A549 (cell line): ENCODE measurements around the gene PARP15. TPM values are rescaled to one million over a fixed set of nuclear protein-coding genes. Genes with fewer than 3 reads are reported as not detected.

ENCODE experiments used
- ATAC-seq, 2 experiments: fragments of 200-7000 bp in 1 of 2; fragments of >200 bp in 1 of 2; cut with Nextera tagmentation in 1 of 2; cut with Tn5 transposase in 1 of 2; 3 replicates each; pipeline versions ENCODE4 v1.8.0 to v1.9.1; 2018 to 2020; ENCODE audit warnings: mild to moderate bottlenecking in 1 of 2, moderate library complexity in 1 of 2
- CTCF ChIA-PET: fragments of 300-600 bp; sonication (Branson Sonifier 250); formaldehyde crosslinking; extraction: SDS; loops from one replicate; lab custom pipeline; 2021; ENCODE audit warnings: antibody characterized with exemption, inconsistent platforms; lab: Yijun Ruan, JAX
- POLR2A ChIA-PET: fragments of 350-600 bp; formaldehyde crosslinking; extraction: SDS; loops from one replicate; lab custom pipeline; 2021; ENCODE audit warnings: antibody characterized with exemption, inconsistent platforms; lab: Yijun Ruan, JAX
- DNase-seq, 2 experiments: peaks; one replicate each; pipeline versions ENCODE4 v3.0.0 to v3.0.0-alpha.2; 2011 to 2016; ENCODE audit warnings: low read depth in 1 of 2, low spot score in 1 of 2
- FAIRE-seq: peaks from 2 replicates; lab custom pipeline; 2011; peaks lifted over from hg19 to GRCh38; lab: Jason Lieb, UNC
- H3K27ac ChIP-seq, 2 experiments: fragments of >200 bp; sonication (Bioruptor Twin); formaldehyde crosslinking; 3 replicates each; pipeline ENCODE4 v1.5.1; 2016 to 2017
- H3K4me1 ChIP-seq: fragments of >200 bp; sonication (Bioruptor Twin); formaldehyde crosslinking; 3 replicates; pipeline ENCODE4 v1.6.1; 2016
- H3K4me2 ChIP-seq: fragments of >200 bp; sonication (Bioruptor Twin); formaldehyde crosslinking; 3 replicates; pipeline ENCODE4 v1.6.1; 2016
- H3K4me3 ChIP-seq: fragments of >200 bp; sonication (Bioruptor Twin); formaldehyde crosslinking; 3 replicates; pipeline ENCODE4 v1.5.1; 2016
- H3K9me3 ChIP-seq: fragments of >200 bp; sonication (Bioruptor Twin); formaldehyde crosslinking; 3 replicates; pipeline ENCODE4 v1.6.1; 2016
- ATOH8 ChIP-seq: fragments of 250-450 bp; sonication (Bioruptor Pico); IDR thresholded peaks from 2 replicates; pipeline ENCODE4 v1.5.0; 2020; ENCODE audit warnings: low read depth, mild to moderate bottlenecking, moderate library complexity
- BCL3 ChIP-seq: fragments of >200 bp; sonication (Bioruptor Twin); formaldehyde crosslinking; IDR thresholded peaks from 3 replicates; pipeline ENCODE4 v1.6.1; 2016
- BHLHE40 ChIP-seq: IDR thresholded peaks from 2 replicates; pipeline ENCODE4 v1.6.1; 2012; ENCODE audit warnings: low read depth, low read length, inconsistent platforms
- CBX2 ChIP-seq: fragments of 200-600 bp; sonication (generic); IDR thresholded peaks from 2 replicates; pipeline ENCODE4 v1.6.1; 2016; ENCODE audit warnings: low read depth, mild to moderate bottlenecking, borderline replicate concordance
- CEBPB ChIP-seq, 2 experiments: fragments of >200 bp in 1 of 2; sonication (Bioruptor Twin) in 1 of 2; formaldehyde crosslinking in 1 of 2; IDR thresholded peaks; 2 replicates each; pipeline ENCODE4 v1.6.1; 2012 to 2016
- CHD4 ChIP-seq: fragments of 200-600 bp; sonication (generic); IDR thresholded peaks from 2 replicates; pipeline ENCODE4 v1.6.1; 2016; ENCODE audit warnings: antibody characterized with exemption, mild to moderate bottlenecking, borderline replicate concordance
- CTCF ChIP-seq: fragments of >200 bp; sonication (Bioruptor Twin); formaldehyde crosslinking; IDR thresholded peaks from 3 replicates; pipeline ENCODE4 v1.5.1; 2016
- EHF ChIP-seq: fragments of 250-450 bp; sonication (Bioruptor Pico); IDR thresholded peaks from 2 replicates; pipeline ENCODE4 v1.5.0; 2020; ENCODE audit warnings: mild to moderate bottlenecking
- EHMT2 ChIP-seq: fragments of 200-600 bp; sonication (generic); IDR thresholded peaks from 2 replicates; pipeline ENCODE4 v1.6.1; 2016; ENCODE audit warnings: antibody characterized with exemption, low read depth, mild to moderate bottlenecking, moderate library complexity
- EP300 ChIP-seq, 2 experiments: fragments of >200 bp; sonication (Bioruptor Twin); formaldehyde crosslinking; IDR thresholded peaks; 2 replicates in 1 of 2; 3 replicates in 1 of 2; pipeline ENCODE4 v1.6.1; 2016 to 2017
- ESRRA ChIP-seq: fragments of 150-350 bp; IDR thresholded peaks from 2 replicates; pipeline ENCODE4 v1.6.1; 2014; ENCODE audit warnings: mild to moderate bottlenecking, low read length, borderline replicate concordance
- HDAC2 ChIP-seq: fragments of 200-600 bp; sonication (generic); IDR thresholded peaks from 2 replicates; pipeline ENCODE4 v1.6.1; 2016
- HES2 ChIP-seq: fragments of >200 bp; sonication (Bioruptor Twin); formaldehyde crosslinking; IDR thresholded peaks from 2 replicates; pipeline ENCODE4 v1.6.1; 2016
- HOXB5 ChIP-seq: fragments of 250-450 bp; sonication (Bioruptor Pico); IDR thresholded peaks from 2 replicates; pipeline ENCODE4 v1.5.0; 2020; ENCODE audit warnings: mild to moderate bottlenecking, moderate library complexity
- RCOR1 ChIP-seq: fragments of 150-350 bp; IDR thresholded peaks from 2 replicates; pipeline ENCODE4 v1.6.1; 2014; ENCODE audit warnings: antibody characterized with exemption, low read length, low read depth
- REST ChIP-seq: fragments of 200-600 bp; sonication (generic); IDR thresholded peaks from 2 replicates; pipeline ENCODE4 v1.6.1; 2016; ENCODE audit warnings: antibody characterized with exemption, mild to moderate bottlenecking, moderate library complexity
- RFX5 ChIP-seq: fragments of 450-650 bp; IDR thresholded peaks from 2 replicates; pipeline ENCODE4 v1.7.1; 2014; ENCODE audit warnings: antibody characterized with exemption, mild to moderate bottlenecking, moderate library complexity
- TFCP2L1 ChIP-seq: fragments of 250-450 bp; sonication (Bioruptor Pico); IDR thresholded peaks from 2 replicates; pipeline ENCODE4 v1.5.0; 2021; ENCODE audit warnings: mild to moderate bottlenecking
- ZC3H11A ChIP-seq: fragments of 450-650 bp; IDR thresholded peaks from 2 replicates; pipeline ENCODE4 v1.6.1; 2014; ENCODE audit warnings: antibody characterized with exemption, mild to moderate bottlenecking
- ZFP36 ChIP-seq: fragments of 450-650 bp; IDR thresholded peaks from 2 replicates; pipeline ENCODE4 v1.6.1; 2014; ENCODE audit warnings: borderline replicate concordance; ENCODE audit not compliant: partially characterized antibody
- ZSCAN20 ChIP-seq: fragments of 250-450 bp; sonication (Bioruptor Pico); IDR thresholded peaks from 2 replicates; pipeline ENCODE4 v1.8.0; 2022; ENCODE audit warnings: mild to moderate bottlenecking, moderate library complexity
- WGBS: methylation state at CpG from one replicate; pipeline ENCODE4 v1.1.6; 2017; ENCODE audit errors: missing lambda C conversion rate; 5-methylcytosine and 5-hydroxymethylcytosine counted together
- polyA minus RNA-seq: library from RNA; depleted of rRNA, polyadenylated mRNA; stranded (reverse); fragments of >200 nt; gene quantifications from 2 replicates; pipeline ENCODE4 v1.2.3, GENCODE V29; 2011; rRNA and poly(A)+ RNA removed
- polyA plus RNA-seq, 4 experiments: library from polyadenylated mRNA; depleted of rRNA in 3 of 4; stranded (reverse); fragments of >200 nt; fragmentation: RNase III in 1 of 4; extraction: RNeasy Plus Mini Kit Qiagen cat#74134 plus additional on column Dnase treatment in 1 of 4; gene quantifications; 2 replicates in 3 of 4; 3 replicates in 1 of 4; pipeline ENCODE4 v1.2.3, GENCODE V29; 2011 to 2017

The PARP15 gene
- 0.05 TPM in 1 of 2 replicates, not detected in the other for polyA plus RNA-seq (2011; rRNA removed)
- not detected in 2 replicates for polyA plus RNA-seq (2012; cell fraction: cytosol; rRNA removed)
- not detected in 2 replicates for polyA plus RNA-seq (2012; cell fraction: nucleus; rRNA removed)
- polyA plus RNA-seq (2017; fragmentation: RNase III; extraction: RNeasy Plus Mini Kit Qiagen cat#74134 plus additional on column Dnase treatment): not detected in 3 replicates
- polyA minus RNA-seq: 0.10 TPM in 1 of 2 replicates, not detected in the other

- DNase-seq (no peak), FAIRE-seq (no peak), ATAC-seq (no peak)
- WGBS: 86% methylated on average over 39 of the region's 40 CpGs
- H3K4me1 ChIP-seq: peaks cover 12% of the 10 kb centered on the region
- ChIA-PET POLR2A (no interaction called here), CTCF (no interaction called here)
- no peak within 1 kb of the TSS for H3K27ac ChIP-seq
- H3K4me2 ChIP-seq: no peak within 1 kb of the TSS
- TF ChIP-seq EP300 (IDR thresholded peaks at IDR 0.05) (no peak), EHF (CRISPR knock-in tag) (no peak), ZSCAN20 (CRISPR knock-in tag) (no peak), RCOR1 (no peak), TFCP2L1 (no peak), ZC3H11A (no peak), HDAC2 (no peak), BCL3 (no peak)
- peaks cover 17% of the 10 kb centered on the region for H3K9me3 ChIP-seq
- no peak within 1 kb of the TSS for H3K4me3 ChIP-seq
Measured at GRCh38 chr3:122577409-122578031, at the start of gene PARP15. PARP15 (plus strand) TSS chr3:122577650; CDS start chr3:122577668, 18 bp downstream.

GRCh38 chr3:122530164-122530563 lies 47.3 kb upstream of the PARP15 start:
- ChIA-PET CTCF (interaction anchor here (0.6 kb wide), 1 partner anchor 138 kb away, joined by 3 read pairs; no protein-coding TSS in a partner anchor), POLR2A (no interaction called here)

More at GRCh38 chr3:122530164-122530563, 47.3 kb upstream of the PARP15 start:
- H3K27ac ChIP-seq: no peak overlapping the region
- TF ChIP-seq CBX2 (no peak), RCOR1 (no peak), CTCF (no peak), HDAC2 (no peak), BHLHE40 (no peak), RFX5 (no peak), ZFP36 (no peak), ESRRA (no peak), HES2 (no peak), EHMT2 (no peak), HOXB5 (CRISPR knock-in tag) (no peak), ATOH8 (CRISPR knock-in tag) (no peak), REST (no peak), CHD4 (no peak), CEBPB (IDR thresholded peaks at IDR 0.05) (no peak)
- TF ChIP-seq, all 56 proteins: peak for 0
- WGBS: 76% methylated on average over 2 of the region's 2 CpGs
- Histone ChIP-seq H3K4me2 (no peak overlapping the region), H3K4me1 (peaks cover 16% of the 10 kb centered on the region), H3K4me3 (no peak overlapping the region), H3K9me3 (no peaks in the 10 kb centered on the region)
- ATAC-seq: no peak
- no peak for DNase-seq
- no peak for FAIRE-seq
